Measurements from ENCODE around the gene SLC39A11.
A peak's percentile ranks its signal among the peaks of the same experiment; 100 is the strongest.
"Not testable (repeated sequence)": the region's sequence is repeated elsewhere in the genome, so short reads cannot be mapped to it uniquely, and the experiment has no call there.

SLC39A11 gene

DNA sequence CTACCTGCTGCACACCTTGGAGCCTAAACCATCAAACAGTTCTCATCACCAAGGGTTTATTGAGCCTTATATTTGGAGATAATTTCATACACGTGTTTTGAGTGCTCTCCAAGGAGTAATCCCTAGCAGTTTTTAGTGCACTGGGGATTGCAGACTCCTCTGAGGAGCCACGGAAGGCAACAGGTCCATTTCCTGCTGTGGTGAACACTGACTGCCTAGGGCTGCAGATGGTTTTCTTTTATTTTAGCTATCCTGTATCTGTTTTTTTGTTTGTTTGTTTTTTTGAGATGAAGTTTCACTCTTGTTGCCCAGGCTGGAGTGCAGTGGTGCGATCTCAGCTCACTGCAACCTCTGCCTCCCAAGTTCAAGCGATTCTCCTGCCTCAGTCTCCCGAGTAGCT, 93.0 kb downstream of the SLC39A11 start:
- DNase-seq: not testable (repeated sequence)

GRCh38 chr17:72998343-72998742, 94.1 kb downstream of the SLC39A11 start:
- DNase-seq: no peak

DNA sequence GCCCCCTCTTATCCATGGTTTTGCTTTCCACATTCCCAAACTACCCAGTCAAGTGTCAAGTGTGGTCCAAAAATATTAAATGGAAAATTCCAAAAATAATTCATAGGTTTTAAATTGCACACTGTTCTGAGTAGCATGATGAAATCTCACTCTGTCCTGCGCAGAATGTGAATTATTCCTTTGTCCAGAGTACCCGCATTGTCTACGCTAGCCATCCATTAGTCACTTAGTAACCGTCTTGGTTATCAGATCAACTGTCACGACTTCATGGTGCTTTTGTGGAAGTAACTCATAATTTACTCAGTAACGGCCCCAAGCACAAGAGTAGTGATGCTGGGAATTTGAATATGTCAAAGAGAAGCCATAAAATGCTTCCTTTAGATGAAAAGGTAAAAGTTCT, 94.9 kb downstream of the SLC39A11 start:
- no peak for DNase-seq

DNA sequence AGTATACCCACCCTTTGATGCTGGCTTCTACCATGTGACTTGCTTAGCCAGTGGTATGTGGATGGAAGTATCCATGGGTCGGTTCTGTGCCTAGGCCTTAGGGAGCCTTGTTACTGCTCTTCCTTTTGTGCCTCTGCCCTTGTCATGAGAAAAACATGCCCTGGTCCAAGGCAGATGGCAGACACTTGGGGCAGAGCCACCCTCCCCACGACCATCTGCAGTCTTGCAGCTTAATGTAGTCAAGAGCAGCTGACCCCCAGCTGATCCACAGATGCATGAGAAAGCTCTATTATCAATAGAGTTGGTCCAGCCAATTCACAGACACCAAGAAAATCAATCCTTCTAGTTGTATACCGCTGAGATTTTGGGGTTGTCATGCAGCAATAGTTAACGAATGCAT, 95.7 kb downstream of the SLC39A11 start:
- DNase-seq: no peak

GRCh38 chr17:72995008-72995656, 97.4 kb downstream of the SLC39A11 start:
- no peak for DNase-seq

DNA sequence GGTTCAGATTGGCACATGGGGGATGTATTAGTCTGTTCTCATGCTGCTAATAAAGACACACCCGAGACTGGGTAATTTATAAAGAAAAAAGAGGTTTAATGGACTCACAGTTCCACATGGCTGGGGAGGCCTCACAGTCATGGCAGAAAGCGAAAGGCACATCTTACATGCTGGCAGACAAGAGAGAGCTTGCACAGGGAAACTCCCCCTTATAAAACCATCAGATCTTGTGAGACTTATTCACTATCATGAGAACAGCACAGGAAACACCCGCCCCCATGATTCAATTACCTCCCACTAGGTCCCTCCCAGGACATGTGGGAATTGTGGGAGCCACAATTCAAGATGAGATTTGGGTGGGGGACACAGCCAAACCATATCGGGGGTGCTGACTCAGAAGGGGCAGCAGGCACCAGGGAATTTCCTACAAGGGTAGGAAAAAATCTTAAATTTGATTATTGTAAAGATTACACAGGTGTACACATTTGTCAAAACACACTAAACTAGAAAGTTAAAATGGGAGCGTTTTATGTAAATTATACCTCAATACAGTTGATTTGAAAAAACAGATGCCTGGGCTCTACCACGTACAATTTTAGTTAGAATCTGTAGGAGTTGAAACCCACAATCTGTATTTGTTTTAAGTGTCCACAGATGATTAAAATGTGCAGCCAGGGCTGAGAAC, 99.6 kb downstream of the SLC39A11 start:
- DNase-seq: not testable (repeated sequence)

- no peak for DNase-seq
Observed at GRCh38 chr17:72991651-72992050, 100.8 kb downstream of the SLC39A11 start.

DNA sequence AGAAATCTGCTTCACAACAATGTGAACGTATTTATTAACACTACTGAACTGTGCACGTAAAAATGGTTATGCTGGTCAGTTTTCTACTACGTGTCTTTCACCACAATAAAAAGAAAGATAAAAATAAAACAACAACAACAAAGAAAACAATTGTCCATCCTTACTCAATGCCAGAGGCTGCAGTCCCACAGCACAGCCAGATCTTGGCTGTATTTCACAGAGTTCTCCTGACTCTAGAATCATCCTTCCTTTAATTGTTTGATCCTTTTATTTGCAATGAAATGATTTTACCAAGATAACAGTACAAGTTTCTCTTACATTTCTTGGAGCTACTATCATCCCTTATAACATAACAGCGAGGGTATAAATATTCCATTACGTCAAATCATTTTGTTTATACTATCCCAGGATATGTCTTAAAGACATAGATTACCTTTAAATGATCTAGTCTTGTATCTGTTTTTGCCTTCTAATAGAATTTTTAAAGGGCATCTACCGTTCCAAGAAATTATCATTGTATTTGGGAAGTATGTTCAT, 103.3 kb downstream of the SLC39A11 start:
- no peak for DNase-seq

- no peak for DNase-seq
Observed at GRCh38 chr17:72988451-72988850, 104.0 kb downstream of the SLC39A11 start.

GRCh38 chr17:72987166-72987565, 105.3 kb downstream of the SLC39A11 start:
- DNase-seq: no peak

DNA sequence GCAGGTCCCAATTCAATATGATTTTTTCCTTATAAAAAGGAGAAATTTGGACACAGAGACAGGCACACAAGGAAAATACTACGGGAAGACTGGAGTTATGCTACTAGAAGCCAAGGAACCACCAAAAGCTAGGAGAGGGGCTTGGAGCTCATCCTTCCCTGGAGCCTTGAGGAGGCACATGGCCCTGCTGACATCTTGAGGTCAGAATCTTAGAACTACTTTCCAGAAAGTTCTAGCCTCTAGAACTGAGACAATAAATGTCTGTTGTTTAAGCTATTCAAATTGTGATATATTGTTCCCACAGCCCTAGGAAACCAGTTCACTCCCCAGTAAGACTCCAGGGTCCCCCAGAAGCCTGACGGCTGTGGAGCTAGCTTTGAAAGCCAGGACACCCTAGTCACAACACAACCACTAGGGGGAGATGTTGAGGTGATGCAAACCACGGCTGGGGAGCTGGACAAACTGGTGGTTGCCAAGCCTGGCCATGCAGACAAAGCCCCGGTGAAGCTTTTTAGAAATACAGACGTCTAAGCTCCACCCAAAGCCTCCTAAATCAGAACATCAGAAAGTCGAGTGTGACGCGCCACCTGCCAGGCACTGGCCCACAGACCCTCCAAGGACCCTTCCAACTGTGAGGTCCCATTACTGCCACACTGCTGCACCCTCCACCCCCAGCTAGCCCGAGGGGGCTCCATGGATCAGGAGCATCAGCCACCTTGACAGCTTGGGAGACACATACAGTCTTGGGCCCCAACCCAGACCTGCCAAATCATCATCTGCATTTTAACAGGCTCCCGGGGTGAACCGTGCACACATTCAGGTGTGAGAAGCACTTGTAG, 106.4 kb downstream of the SLC39A11 start:
- DNase-seq: peak; percentile 48

DNA sequence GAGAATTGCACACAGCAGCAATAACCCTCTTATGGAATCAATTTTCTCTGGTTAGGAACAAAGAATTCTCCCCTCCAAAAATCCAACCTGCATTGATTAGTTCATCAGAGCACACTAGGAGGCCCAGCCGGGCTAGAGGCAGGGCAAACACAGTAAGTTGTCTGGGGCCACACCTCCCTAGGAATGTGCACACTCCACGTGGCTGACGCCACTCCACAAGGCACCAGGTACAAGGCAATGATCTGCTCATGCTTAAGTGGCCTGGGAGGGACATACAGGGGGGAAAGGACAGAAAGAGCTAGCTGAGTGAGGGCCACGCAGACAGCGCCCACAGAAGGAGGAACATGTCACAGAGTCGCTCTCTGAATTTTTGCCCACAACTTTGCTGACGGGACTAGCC, 107.6 kb downstream of the SLC39A11 start:
- no peak for DNase-seq

DNA sequence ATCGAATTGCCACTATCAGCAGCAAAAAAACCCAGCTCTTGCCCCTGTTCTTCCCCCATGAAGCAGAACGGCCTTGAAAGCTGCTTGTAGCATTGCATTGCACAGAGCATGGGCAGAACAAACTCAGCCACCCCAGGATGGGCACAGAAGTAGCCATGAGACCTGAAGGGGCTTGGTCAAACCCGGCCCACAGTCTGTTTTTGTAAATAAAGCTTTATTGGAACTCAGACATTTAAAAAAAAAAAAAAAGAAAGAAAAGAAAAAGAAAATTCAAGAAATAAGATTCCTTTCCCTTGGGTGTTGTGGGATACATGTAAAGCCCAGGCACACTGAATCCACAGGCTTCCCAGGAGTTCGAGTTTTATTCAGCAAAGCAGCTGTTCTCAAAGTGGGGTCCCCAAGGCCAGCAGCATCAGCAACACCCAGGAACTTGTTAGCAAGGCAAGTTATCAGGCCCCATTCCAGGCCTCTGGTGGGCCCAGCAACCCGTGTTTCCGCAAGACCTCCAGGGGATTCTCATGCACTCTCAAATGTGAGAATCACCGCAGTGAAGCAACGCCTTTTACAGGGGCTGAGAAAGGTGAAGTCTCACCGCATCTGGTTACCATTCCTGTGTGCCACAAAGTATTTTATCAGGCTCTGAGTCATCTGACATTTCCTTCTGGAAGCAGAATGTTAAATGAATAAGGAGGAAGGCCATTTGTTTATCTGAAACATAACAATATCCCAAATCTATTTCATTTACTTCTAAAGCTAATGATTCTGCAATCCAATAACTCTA, 108.2 kb downstream of the SLC39A11 start:
- DNase-seq: no peak

GRCh38 chr17:72982680-72983079, 109.8 kb downstream of the SLC39A11 start:
- no peak for DNase-seq

DNA sequence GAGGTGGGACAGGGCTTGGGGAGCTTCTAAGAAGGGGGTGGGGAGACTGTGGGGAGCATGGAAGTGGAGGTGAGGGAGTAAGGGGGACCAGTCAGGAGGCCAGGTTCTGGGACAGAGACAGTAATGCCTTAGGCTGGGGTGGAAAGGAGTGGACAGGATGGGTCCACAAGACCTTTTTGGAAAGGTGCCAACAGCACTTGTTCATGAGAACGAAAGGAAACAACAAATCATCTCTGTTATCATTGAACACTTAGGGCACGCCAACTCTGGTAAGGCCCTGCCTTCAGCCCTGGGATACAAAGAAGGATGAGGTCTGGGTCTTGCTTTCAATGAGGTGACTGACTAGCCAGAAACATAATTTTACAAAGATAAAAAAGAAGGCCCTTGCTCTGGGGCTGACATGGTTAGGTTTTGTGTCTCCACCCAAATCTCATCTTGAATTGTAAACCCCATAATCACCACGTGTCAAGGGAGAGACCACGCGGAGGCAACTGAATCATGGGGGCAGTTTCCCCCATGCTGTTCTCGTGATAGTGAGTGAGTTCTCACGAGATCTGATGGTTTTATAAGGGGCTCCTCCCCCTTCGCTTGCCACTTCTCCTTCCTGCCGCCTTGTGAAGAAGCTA, 113.8 kb downstream of the SLC39A11 start:
- no peak for DNase-seq

DNA sequence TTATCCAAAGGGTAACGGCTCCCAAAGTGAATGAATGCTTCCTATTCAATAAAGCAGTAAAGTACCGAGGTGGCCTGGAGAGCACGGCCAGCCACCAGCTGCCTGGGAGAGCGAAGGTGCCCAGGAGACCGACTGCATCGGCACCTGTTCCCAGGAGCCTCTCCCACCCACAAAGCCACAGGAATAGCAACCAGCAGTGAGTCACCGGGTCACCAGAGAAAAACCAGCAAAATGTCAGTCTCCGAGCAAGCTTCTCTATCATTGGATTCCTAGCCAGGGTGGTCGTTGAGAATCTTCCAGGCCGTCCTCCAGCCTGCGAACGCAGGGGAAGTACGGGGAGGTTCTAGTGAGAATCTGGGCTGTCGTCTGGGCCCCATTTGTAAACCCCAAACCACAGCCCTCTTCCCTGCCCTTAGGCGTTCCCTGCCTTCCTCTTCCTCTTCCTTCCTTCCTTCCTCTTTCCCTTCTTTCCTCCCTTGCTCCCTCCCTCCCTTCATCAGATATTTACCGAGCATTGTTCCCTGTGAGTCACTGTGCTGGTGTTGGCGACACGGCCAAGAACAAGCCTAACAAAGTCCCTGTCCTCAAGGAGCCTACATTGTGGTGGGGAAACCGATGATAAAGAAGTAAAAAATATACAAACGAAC, 114.6 kb downstream of the SLC39A11 start:
- DNase-seq: no peak

GRCh38 chr17:72976971-72977770, 115.3 kb downstream of the SLC39A11 start:
- no peak for DNase-seq

DNA sequence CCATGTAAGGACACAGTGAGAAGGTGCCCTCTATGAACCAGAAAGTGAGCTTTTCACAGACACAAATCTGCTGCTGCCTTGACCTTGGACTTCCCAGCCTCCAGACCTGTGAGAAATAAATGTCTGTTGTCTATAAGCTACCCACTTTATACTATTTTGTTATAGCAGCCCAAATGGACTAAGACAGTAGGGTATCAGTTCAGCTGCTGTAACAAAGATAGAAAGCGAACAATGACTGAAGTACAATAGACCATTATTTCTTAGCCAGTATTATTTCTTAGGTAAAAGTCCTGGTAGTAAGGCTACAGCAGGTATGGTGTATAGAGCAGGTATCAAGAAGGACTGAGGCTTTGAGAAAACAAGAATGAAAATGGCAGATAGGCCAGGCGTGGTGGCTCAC, 117.0 kb downstream of the SLC39A11 start:
- no peak for DNase-seq

DNA sequence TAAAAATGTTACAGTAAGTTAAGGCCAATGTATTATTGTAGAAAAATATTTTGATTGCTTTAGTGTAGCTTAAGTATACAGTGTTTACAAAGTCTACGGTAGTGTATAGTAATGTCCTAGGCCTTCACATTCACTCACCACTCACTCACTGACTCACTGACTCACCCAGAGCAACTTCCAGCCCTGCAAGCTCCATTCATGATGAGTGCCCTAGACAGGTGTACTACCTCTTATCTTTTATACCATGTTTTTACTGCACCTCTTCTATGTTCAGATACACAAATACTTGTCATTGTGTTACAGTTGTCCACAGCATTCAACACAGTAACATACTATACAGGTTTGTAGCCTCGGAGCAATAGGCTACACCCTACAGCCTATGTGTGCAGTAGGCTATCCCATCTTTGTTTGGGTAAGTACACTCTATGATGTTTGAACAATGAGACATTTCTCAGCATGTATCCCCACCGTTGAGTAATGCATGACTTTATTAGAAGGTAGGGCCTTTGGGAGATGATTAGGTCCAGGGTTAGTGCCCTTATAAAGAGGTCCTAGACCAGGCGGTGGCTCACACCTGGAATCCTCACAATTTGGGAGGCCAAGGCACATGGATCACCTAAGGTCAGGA, 117.8 kb downstream of the SLC39A11 start:
- DNase-seq: no peak

GRCh38 chr17:72972263-72972951, 120.1 kb downstream of the SLC39A11 start:
- no peak for DNase-seq

Measured in NCI-H1694 (cell line).